Smooth muscle cell of the brain vasculature (primary cell): ENCODE measurements around the gene SLC36A1.

Source experiments
- DNase-seq: peaks from one replicate; pipeline ENCODE4 v3.0.0-alpha.2; 2012; ENCODE audit warnings: low read depth, low spot score

The SLC36A1 gene

GRCh38 chr5:151534350-151534749 is 86.9 kb downstream of the SLC36A1 start:
- no peak for DNase-seq

- no peak for DNase-seq
These were observed 89.6 kb downstream of the SLC36A1 start for GRCh38 chr5:151537044-151537443.

DNA sequence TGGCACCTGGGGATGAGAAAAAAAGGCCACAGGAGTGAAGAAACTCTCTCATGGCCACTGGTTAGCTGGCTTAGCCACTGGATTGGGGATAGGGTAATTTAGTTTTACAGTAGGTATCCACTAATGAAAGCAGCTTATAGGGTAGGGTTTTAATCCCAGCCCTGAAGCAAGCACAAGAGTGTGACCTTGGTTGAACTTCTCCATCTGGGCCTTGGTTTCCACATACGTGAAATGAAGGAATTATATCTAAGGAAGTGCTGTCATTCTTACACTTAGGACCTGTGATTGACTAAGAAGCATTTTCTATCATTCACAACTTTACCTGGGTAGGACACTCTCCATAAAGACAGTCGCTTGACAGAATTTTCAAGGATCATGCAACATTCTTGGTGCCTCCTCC is 94.2 kb downstream of the SLC36A1 start:
- no peak for DNase-seq
